GM19438 (cell line): ENCODE measurements around the gene IGF2BP2.
"Not testable (repeated sequence)": the region's sequence is repeated elsewhere in the genome, so short reads cannot be mapped to it uniquely, and the experiment has no call there.

Experiments used
- ATAC-seq: cut with Tn5 transposase; IDR thresholded peaks from one replicate; pipeline ENCODE4 v1.9.1; 2021; ENCODE audit warnings: low read depth; ENCODE audit not compliant: unreplicated experiment

IGF2BP2 gene

GRCh38 chr3:185717121-185717520 is 107.7 kb downstream of the IGF2BP2 start:
- no peak for ATAC-seq

GRCh38 chr3:185716436-185717108 is 108.3 kb downstream of the IGF2BP2 start:
- no peak for ATAC-seq

- ATAC-seq, result no peak
Measured at GRCh38 chr3:185715091-185715490, 109.8 kb downstream of the IGF2BP2 start.

GRCh38 chr3:185714085-185714484 is 110.8 kb downstream of the IGF2BP2 start:
- ATAC-seq, result no peak

GRCh38 chr3:185713015-185713414 is 111.8 kb downstream of the IGF2BP2 start:
- no peak for ATAC-seq

- ATAC-seq, result no peak
Measured at GRCh38 chr3:185712337-185712736, 112.5 kb downstream of the IGF2BP2 start.

- ATAC-seq, result no peak
Measured at GRCh38 chr3:185711255-185711870, 113.5 kb downstream of the IGF2BP2 start.

- ATAC-seq, result no peak
Measured at GRCh38 chr3:185709251-185709955, 115.4 kb downstream of the IGF2BP2 start.

- ATAC-seq, result no peak
Measured at GRCh38 chr3:185708392-185708791, 116.5 kb downstream of the IGF2BP2 start.

GRCh38 chr3:185705498-185705897 is 119.3 kb downstream of the IGF2BP2 start:
- no peak for ATAC-seq

GRCh38 chr3:185702262-185703225 is 122.3 kb downstream of the IGF2BP2 start:
- no peak for ATAC-seq

GRCh38 chr3:185701611-185702261 is 123.1 kb downstream of the IGF2BP2 start:
- ATAC-seq, result no peak

- ATAC-seq, result no peak
Measured at GRCh38 chr3:185699927-185700326, 124.9 kb downstream of the IGF2BP2 start.

- not testable (repeated sequence) for ATAC-seq
Measured at GRCh38 chr3:185697228-185697627, 127.6 kb downstream of the IGF2BP2 start.

GRCh38 chr3:185696039-185696438 is 128.8 kb downstream of the IGF2BP2 start:
- no peak for ATAC-seq

- no peak for ATAC-seq
Measured at GRCh38 chr3:185693985-185694653, 130.7 kb downstream of the IGF2BP2 start.

- no peak for ATAC-seq
Measured at GRCh38 chr3:185691622-185692021, 133.2 kb downstream of the IGF2BP2 start.

- ATAC-seq, result no peak
Measured at GRCh38 chr3:185687271-185687878, 137.5 kb downstream of the IGF2BP2 start.
